Measurements from ENCODE around the gene CCR5.

The CCR5 gene

DNA sequence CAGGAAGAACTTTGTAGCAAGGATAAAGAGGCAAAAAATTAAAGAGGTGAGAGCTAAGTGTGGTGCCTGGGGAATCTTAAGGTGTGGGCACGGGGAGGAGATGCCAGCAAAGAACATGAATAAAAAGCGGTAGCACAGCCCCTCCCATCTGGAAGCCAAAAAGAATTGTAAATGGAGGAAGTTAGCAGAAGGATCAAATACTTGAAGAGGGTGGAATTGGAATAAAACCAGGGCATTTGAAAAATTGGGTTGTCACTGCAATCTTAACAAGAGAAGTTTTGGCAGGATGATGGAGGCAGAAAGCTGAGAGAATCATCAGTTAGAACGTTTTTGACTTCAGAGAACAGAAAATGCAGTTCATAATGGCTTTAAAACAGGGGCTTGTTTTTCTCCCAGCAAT is 14.5 kb upstream of the CCR5 start (continued):
- TF ChIP-seq HIC1 (tag by site-specific recombination; IDR thresholded peaks at IDR 0.05): no peak
- no peak for TF ChIP-seq ZFHX2 (tag by site-specific recombination; conservative IDR thresholded peaks at IDR 0.05)
- TF ChIP-seq TSHZ1 (tag by site-specific recombination; IDR thresholded peaks at IDR 0.05; ENCODE audit: borderline replicate concordance): no peak

DNA sequence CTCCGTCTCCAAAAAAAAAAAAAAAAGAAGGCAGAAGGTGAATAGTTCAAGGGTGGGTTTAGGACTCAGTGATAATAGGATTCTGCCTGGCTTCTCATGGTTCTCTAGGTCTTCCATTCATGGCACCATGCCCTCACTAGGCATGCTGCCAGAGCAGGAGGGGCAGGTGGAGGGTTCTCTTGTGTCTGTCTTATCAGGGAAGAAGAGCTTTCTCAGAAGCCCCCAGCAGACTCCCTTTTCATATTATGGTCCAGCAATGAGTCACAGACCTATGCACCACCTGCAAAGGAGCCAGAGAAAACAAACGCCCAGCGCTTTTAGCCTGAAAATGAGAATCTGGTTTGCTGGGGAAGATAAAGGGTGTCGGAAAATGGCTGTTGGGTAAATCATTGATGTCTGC is 13.8 kb upstream of the CCR5 start:
- Histone ChIP-seq H3K4me3 (ENCODE audit: low read depth, low read length) (no peak overlapping the region), H3K4me1 (ENCODE audit: control insufficient read depth, insufficient read depth, low read length) (no peaks in the 10 kb centered on the region), H3K27ac (ENCODE audit: extremely low read depth, low read depth, low read length) (no peak overlapping the region), H3K36me3 (ENCODE audit: control insufficient read depth in 2 of 2, insufficient read depth in 1 of 2, low read length in 2 of 2) (no peaks in the 10 kb centered on the region), H3K9me3 (ENCODE audit: control insufficient read depth, insufficient read depth, low read depth, low read length) (no peaks in the 10 kb centered on the region)
- TF ChIP-seq GLIS1 (tag by site-specific recombination; IDR thresholded peaks at IDR 0.05) (peak; percentile 15; the same call in 1 of the 2 replicates), ZNF157 (tag by site-specific recombination; IDR thresholded peaks at IDR 0.05) (no peak), ZNF423 (tag by site-specific recombination; IDR thresholded peaks at IDR 0.05) (no peak), ZNF37A (tag by site-specific recombination; IDR thresholded peaks at IDR 0.05) (no peak)
- ChIA-PET CTCF (no interaction called here), POLR2A (no interaction called here)

GRCh38 chr3:46358466-46358865 is 12.3 kb upstream of the CCR5 start:
- H3K9me3 ChIP-seq (ENCODE audit: control insufficient read depth, insufficient read depth, low read depth, low read length): no peaks in the 10 kb centered on the region
- CTCF ChIA-PET: no interaction called here
- no peaks in the 10 kb centered on the region for H3K4me1 ChIP-seq (ENCODE audit: control insufficient read depth, insufficient read depth, low read length)
- H3K36me3 ChIP-seq (ENCODE audit: control insufficient read depth in 2 of 2, insufficient read depth in 1 of 2, low read length in 2 of 2): no peaks in the 10 kb centered on the region
- TF ChIP-seq ZNF558 (tag by site-specific recombination; IDR thresholded peaks at IDR 0.05): no peak
- TF ChIP-seq, protein P1, sequence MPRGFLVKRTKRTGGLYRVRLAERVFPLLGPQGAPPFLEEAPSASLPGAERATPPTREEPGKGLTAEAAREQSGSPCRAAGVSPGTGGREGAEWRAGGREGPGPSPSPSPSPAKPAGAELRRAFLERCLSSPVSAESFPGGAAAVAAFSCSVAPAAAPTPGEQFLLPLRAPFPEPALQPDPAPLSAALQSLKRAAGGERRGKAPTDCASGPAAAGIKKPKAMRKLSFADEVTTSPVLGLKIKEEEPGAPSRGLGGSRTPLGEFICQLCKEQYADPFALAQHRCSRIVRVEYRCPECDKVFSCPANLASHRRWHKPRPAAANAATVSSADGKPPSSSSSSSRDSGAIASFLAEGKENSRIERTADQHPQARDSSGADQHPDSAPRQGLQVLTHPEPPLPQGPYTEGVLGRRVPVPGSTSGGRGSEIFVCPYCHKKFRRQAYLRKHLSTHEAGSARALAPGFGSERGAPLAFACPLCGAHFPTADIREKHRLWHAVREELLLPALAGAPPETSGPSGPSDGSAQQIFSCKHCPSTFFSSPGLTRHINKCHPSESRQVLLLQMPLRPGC (tag by site-specific recombination; IDR thresholded peaks at IDR 0.05): no peak
- no peak for TF ChIP-seq ZBTB21 (tag by site-specific recombination; IDR thresholded peaks at IDR 0.05)
- no peak for TF ChIP-seq GLI4 (tag by site-specific recombination; IDR thresholded peaks at IDR 0.05)
- no peak for TF ChIP-seq ZNF132 (tag by site-specific recombination; IDR thresholded peaks at IDR 0.05; ENCODE audit: borderline replicate concordance)
- TF ChIP-seq ZNF354C (tag by site-specific recombination; IDR thresholded peaks at IDR 0.05; ENCODE audit: borderline replicate concordance, low read depth): no peak
- no peak for TF ChIP-seq ZNF626 (tag by site-specific recombination; IDR thresholded peaks at IDR 0.05)
- no peak for TF ChIP-seq ZSCAN23 (tag by site-specific recombination; IDR thresholded peaks at IDR 0.05)
- TF ChIP-seq ZNF19 (tag by site-specific recombination; IDR thresholded peaks at IDR 0.05; ENCODE audit: low read depth): no peak
- no peak for TF ChIP-seq HOXD13 (CRISPR knock-in tag; IDR thresholded peaks at IDR 0.05; ENCODE audit: borderline replicate concordance)
- TF ChIP-seq ZNF248 (tag by site-specific recombination; IDR thresholded peaks at IDR 0.05): no peak
- no peak overlapping the region for H3K4me3 ChIP-seq (ENCODE audit: low read depth, low read length)
- H3K27ac ChIP-seq (ENCODE audit: extremely low read depth, low read depth, low read length): no peak overlapping the region
- POLR2A ChIA-PET: no interaction called here
